ENCODE results near the gene BCL11A.

- TF ChIP-seq POLR2A (IDR thresholded peaks at IDR 0.05), result no peak
- no peak for TF ChIP-seq CTCF (IDR thresholded peaks at IDR 0.05)
These were observed 81.4 kb downstream of the BCL11A start for GRCh38 chr2:60472041-60472440.
